Colonic mucosa (tissue), 4 donors: ENCODE data around the gene LRP4. TPM values are rescaled to one million over a fixed set of nuclear protein-coding genes. Genes with fewer than 3 reads are reported as not detected.

ENCODE experiments used
- DNase-seq: peaks from one replicate; pipeline ENCODE4 v3.0.0-alpha.2; 2020
- H3K27ac ChIP-seq: fragments of 200-600 bp; one replicate; pipeline ENCODE4 v1.8.0; 2021
- H3K27me3 ChIP-seq: fragments of 200-600 bp; one replicate; pipeline ENCODE4 v1.8.0; 2021
- H3K36me3 ChIP-seq: fragments of 200-600 bp; one replicate; pipeline ENCODE4 v1.8.0; 2021
- H3K4me1 ChIP-seq: fragments of 200-600 bp; one replicate; pipeline ENCODE4 v1.8.0; 2021; ENCODE audit warnings: mild to moderate bottlenecking
- H3K4me3 ChIP-seq: fragments of 200-600 bp; one replicate; pipeline ENCODE4 v1.8.0; 2021
- H3K9ac ChIP-seq, 2 donors: one replicate each; pipeline ENCODE4 v1.7.0; 2013; ENCODE audit warnings: control low read depth in 2 of 2, low read depth in 2 of 2, low read length in 2 of 2
- H3K9me3 ChIP-seq: fragments of 200-600 bp; one replicate; pipeline ENCODE4 v1.8.0; 2021
- intact Hi-C: fragments of 100-400 bp; cut with DNase I; formaldehyde crosslinking; loops from one replicate; pipeline ENCODE4 v1.14.1; 2022
- total RNA-seq, 2 donors: library from RNA; stranded (reverse); fragmentation: NEBNext Ultra II Directional in 1 of 2; extraction: Animal tissue kit (Norgen Biotek cat#: 25700) in 1 of 2; gene quantifications; one replicate each; pipeline ENCODE4 v1.2.1, GENCODE V29; 2021
- TF ChIP-seq, protein P1 (sequence below): fragments of 200-600 bp; IDR thresholded peaks from one replicate; pipeline ENCODE4 v1.8.0; 2022; ENCODE audit warnings: antibody characterized with exemption, mild to moderate bottlenecking
- donor health status: healthy.
- donor health status: DM: no; HTN: no; CAD: no.
- donor health status: DM: no; HTN: no; CAD: no.

The LRP4 gene
- total RNA-seq, 2 donors from 2014 or later: 23.6 to 62.6 TPM

GRCh38 chr11:46857666-46858065 lies 60.7 kb downstream of the LRP4 start:
- no peak for DNase-seq
- Histone ChIP-seq H3K4me3 (no peak overlapping the region), H3K9me3 (no peaks in the 10 kb centered on the region), H3K27me3 (no peaks in the 10 kb centered on the region), H3K9ac (no peak overlapping the region), H3K27ac (no peak overlapping the region), H3K4me1 (no peaks in the 10 kb centered on the region), H3K36me3 (no peaks in the 10 kb centered on the region)
- intact Hi-C loops: no loop called here
- TF ChIP-seq, protein P1, sequence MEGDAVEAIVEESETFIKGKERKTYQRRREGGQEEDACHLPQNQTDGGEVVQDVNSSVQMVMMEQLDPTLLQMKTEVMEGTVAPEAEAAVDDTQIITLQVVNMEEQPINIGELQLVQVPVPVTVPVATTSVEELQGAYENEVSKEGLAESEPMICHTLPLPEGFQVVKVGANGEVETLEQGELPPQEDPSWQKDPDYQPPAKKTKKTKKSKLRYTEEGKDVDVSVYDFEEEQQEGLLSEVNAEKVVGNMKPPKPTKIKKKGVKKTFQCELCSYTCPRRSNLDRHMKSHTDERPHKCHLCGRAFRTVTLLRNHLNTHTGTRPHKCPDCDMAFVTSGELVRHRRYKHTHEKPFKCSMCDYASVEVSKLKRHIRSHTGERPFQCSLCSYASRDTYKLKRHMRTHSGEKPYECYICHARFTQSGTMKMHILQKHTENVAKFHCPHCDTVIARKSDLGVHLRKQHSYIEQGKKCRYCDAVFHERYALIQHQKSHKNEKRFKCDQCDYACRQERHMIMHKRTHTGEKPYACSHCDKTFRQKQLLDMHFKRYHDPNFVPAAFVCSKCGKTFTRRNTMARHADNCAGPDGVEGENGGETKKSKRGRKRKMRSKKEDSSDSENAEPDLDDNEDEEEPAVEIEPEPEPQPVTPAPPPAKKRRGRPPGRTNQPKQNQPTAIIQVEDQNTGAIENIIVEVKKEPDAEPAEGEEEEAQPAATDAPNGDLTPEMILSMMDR: no peak

DNA sequence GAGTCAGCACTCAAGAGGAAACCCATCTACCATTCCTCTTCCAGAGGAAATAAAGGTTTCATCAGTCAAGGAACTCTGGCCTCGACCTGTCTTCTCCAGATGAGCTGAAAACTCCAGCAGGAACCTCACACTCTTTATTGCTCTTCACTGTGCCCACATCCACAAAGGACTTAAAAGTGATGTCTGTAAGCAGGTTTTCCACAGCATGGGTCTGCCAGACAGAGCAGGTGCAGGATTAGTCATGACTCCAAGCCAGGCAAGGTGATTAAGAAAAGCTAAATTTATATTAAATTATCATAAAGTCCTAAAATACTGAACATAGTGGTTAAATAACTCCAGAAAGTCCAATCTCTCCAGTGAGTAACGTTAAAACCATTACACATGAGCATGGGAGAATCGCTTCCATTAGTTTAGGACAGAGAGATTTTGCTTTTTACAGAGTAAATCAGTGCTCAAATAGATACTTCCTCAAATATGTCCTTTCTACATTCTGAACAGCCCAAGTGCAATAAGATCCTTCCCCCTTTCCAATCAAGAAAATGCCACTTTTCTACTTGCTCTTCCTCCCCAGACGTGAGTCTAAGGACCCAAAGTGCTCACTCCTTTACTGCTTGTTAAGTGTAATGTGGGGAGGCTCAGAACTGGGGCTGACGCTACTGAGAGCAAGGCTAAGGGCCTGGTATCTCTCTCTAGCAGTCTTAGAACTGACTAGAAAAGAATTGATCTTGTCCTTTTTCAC lies 61.6 kb downstream of the LRP4 start:
- no peaks in the 10 kb centered on the region for H3K9me3 ChIP-seq
- intact Hi-C loops: no loop called here
- H3K4me1 ChIP-seq: no peaks in the 10 kb centered on the region
- DNase-seq: no peak
- no peak overlapping the region for H3K27ac ChIP-seq
- TF ChIP-seq, protein P1: no peak
- H3K4me3 ChIP-seq: no peak overlapping the region
- no peaks in the 10 kb centered on the region for H3K36me3 ChIP-seq
- no peaks in the 10 kb centered on the region for H3K27me3 ChIP-seq
- no peak overlapping the region for H3K9ac ChIP-seq

DNA sequence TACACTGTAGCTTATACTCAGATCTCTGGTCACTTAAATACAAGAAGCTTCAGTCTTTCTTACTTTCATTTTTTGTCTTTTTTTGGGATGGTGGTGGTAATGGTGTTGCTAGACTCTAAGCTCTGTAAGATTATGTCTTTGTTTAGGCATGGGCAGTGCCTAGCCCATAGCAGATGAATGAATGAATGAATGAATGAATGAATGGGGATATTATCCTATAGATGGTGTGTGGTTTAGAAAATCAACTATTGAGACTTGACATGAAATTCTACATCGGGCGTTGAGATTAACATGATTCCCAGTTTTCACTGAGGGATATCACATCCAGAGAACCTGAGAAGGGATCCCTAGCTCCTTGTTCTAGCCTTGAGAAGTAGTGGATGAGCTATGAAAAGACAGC lies 62.5 kb downstream of the LRP4 start:
- no peaks in the 10 kb centered on the region for H3K4me1 ChIP-seq
- DNase-seq: no peak
- TF ChIP-seq, protein P1: no peak
- H3K9me3 ChIP-seq: no peaks in the 10 kb centered on the region
- intact Hi-C loops: no loop called here
- H3K9ac ChIP-seq: no peak overlapping the region
- no peaks in the 10 kb centered on the region for H3K27me3 ChIP-seq
- H3K4me3 ChIP-seq: no peak overlapping the region
- H3K36me3 ChIP-seq: no peaks in the 10 kb centered on the region
- no peak overlapping the region for H3K27ac ChIP-seq

DNA sequence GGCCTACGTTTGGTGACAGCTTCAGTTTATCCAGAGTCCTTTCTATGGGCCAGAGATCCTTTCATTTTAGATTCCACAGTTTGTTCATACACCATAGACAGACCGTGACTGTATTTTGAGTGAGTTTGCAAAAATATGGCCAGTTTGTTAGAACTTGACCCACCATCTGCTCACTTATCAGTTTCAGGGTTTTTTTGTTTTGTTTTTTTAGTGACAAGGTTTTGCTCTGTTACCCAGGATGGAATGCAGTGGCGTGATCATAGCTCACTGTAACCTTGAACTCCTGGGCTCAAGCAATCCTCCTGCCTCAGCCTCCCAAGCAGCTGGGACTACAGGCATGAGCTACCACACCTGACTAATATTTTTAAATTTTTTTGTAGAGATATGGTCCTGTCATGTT lies 63.2 kb downstream of the LRP4 start:
- TF ChIP-seq, protein P1: no peak
- Histone ChIP-seq H3K4me3 (no peak overlapping the region), H3K9ac (no peak overlapping the region), H3K4me1 (no peaks in the 10 kb centered on the region), H3K9me3 (no peaks in the 10 kb centered on the region), H3K36me3 (no peaks in the 10 kb centered on the region), H3K27me3 (no peaks in the 10 kb centered on the region), H3K27ac (no peak overlapping the region)
- intact Hi-C loops: no loop called here
- no peak for DNase-seq

- TF ChIP-seq, protein P1: no peak
- no peak overlapping the region for H3K9ac ChIP-seq
- no peaks in the 10 kb centered on the region for H3K9me3 ChIP-seq
These were observed 67.4 kb downstream of the LRP4 start for GRCh38 chr11:46850829-46851380.

More at GRCh38 chr11:46850829-46851380, 67.4 kb downstream of the LRP4 start:
- no peaks in the 10 kb centered on the region for H3K27me3 ChIP-seq
- no peak for DNase-seq
- no peaks in the 10 kb centered on the region for H3K36me3 ChIP-seq
- intact Hi-C loops: no loop called here
- H3K4me3 ChIP-seq: no peak overlapping the region
- no peaks in the 10 kb centered on the region for H3K4me1 ChIP-seq
- no peak overlapping the region for H3K27ac ChIP-seq
